Lung (tissue), 12 donors: ENCODE results near the gene PPID. TPM values are rescaled to one million over a fixed set of nuclear protein-coding genes. Genes with fewer than 3 reads are reported as not detected.
"Not testable (repeated sequence)": the region's sequence is repeated elsewhere in the genome, so short reads cannot be mapped to it uniquely, and the experiment has no call there.

ENCODE experiments used
- ATAC-seq: fragments of 200-7000 bp; cut with Tn5 transposase; one replicate; pipeline ENCODE4 v1.9.1; 2020; ENCODE audit warnings: moderate number of reproducible peaks; ENCODE audit not compliant: insufficient read depth, low FRiP score
- DNase-seq, 3 donors: peaks; one replicate each; pipeline ENCODE4 v3.0.0-alpha.2; 2013 to 2017
- H3K27ac ChIP-seq, 2 donors: one replicate each; pipeline ENCODE4 v1.5.1; 2013; ENCODE audit warnings: mild to moderate bottlenecking in 2 of 2, moderate library complexity in 2 of 2, control low read depth in 1 of 2, inconsistent platforms in 1 of 2, low read depth in 1 of 2, low read length in 1 of 2
- H3K27me3 ChIP-seq, 3 donors: one replicate each; pipeline ENCODE4 v1.5.1; 2013; ENCODE audit warnings: low read length in 2 of 3; ENCODE audit not compliant: control insufficient read depth in 3 of 3, insufficient read depth in 3 of 3
- H3K36me3 ChIP-seq, 4 donors: one replicate each; pipeline ENCODE4 v1.5.1; 2013; ENCODE audit warnings: low read length in 4 of 4, mild to moderate bottlenecking in 1 of 4, moderate library complexity in 1 of 4; ENCODE audit not compliant: control insufficient read depth in 4 of 4, insufficient read depth in 4 of 4
- H3K4me1 ChIP-seq, 5 donors: one replicate each; pipeline ENCODE4 v1.5.1; 2013; ENCODE audit warnings: low read length in 5 of 5, mild to moderate bottlenecking in 2 of 5, moderate library complexity in 1 of 5; ENCODE audit not compliant: control insufficient read depth in 5 of 5, insufficient read depth in 5 of 5
- H3K4me3 ChIP-seq: one replicate; pipeline ENCODE4 v1.5.1; 2013; ENCODE audit warnings: mild to moderate bottlenecking, control low read depth, moderate library complexity
- H3K9ac ChIP-seq, 2 donors: one replicate each; pipeline ENCODE4 v1.5.1; 2013; ENCODE audit warnings: low read length in 2 of 2, control low read depth in 1 of 2; ENCODE audit not compliant: insufficient read depth in 1 of 2
- H3K9me3 ChIP-seq, 4 donors: one replicate each; pipeline ENCODE4 v1.5.1; 2013; ENCODE audit warnings: low read length in 3 of 4, mild to moderate bottlenecking in 1 of 4, moderate library complexity in 1 of 4; ENCODE audit not compliant: control insufficient read depth in 4 of 4, insufficient read depth in 3 of 4
- WGBS, 2 donors: extraction: QIAGEN DNeasy Blood & Tissue Kit; methylation state at CpG; one replicate each; pipeline ENCODE4 v1.1.7; 2013; 5-methylcytosine and 5-hydroxymethylcytosine counted together
- polyA plus RNA-seq, 2 donors: library from polyadenylated mRNA; stranded (reverse); fragments of 200-250 nt; gene quantifications; one replicate each; pipeline ENCODE4 v1.2.1, GENCODE V29; 2013
- total RNA-seq, 2 donors: library from RNA; depleted of rRNA in 1 of 2; stranded (reverse); fragments of >200 nt in 1 of 2; gene quantifications; one replicate each; pipeline ENCODE4 v1.2.1, GENCODE V29; 2014 to 2021
- TF ChIP-seq, protein P1 (sequence below): IDR thresholded peaks from 2 replicates; pipeline ENCODE4 v1.5.1; 2012; ENCODE audit warnings: mild to moderate bottlenecking; ENCODE audit errors: control extremely low read depth, extremely low read depth
- donor health status: control.
- donor health status: control.
- donor health status: Bipolar disorder and iron deficiency.
- donor health status: healthy.
- donor health status: DM: yes; HTN: yes; CAD: no.

Gene PPID
- total and polyA plus RNA-seq, 4 donors: 14.7 to 39.0 (median 21.3) TPM

DNA sequence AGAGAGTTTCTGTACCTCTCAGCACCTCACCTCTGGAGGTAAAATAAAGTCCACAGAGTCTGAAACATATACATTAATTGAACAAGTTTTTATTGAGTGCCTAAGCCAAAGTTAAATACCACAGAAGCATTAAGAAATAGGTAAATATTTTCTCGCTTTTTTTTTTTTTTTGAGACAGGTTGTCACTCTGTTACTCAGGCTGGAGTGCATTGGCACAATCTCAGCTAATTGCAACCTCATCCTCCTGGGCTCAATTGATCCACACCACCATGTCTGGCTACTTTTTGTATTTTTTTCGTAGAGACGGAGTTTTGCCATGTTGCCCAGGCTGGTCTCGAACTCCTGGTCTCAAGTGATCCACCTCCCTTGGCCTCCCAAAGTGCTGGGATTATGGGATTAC is 35.5 kb upstream of the PPID start:
- no peaks in the 10 kb centered on the region for H3K9me3 ChIP-seq
- H3K4me3 ChIP-seq: no peak overlapping the region
- no peak for ATAC-seq
- no peak overlapping the region for H3K9ac ChIP-seq
- no peak for DNase-seq
- H3K27ac ChIP-seq: no peak overlapping the region
- H3K27me3 ChIP-seq: no peaks in the 10 kb centered on the region
- TF ChIP-seq, protein P1, sequence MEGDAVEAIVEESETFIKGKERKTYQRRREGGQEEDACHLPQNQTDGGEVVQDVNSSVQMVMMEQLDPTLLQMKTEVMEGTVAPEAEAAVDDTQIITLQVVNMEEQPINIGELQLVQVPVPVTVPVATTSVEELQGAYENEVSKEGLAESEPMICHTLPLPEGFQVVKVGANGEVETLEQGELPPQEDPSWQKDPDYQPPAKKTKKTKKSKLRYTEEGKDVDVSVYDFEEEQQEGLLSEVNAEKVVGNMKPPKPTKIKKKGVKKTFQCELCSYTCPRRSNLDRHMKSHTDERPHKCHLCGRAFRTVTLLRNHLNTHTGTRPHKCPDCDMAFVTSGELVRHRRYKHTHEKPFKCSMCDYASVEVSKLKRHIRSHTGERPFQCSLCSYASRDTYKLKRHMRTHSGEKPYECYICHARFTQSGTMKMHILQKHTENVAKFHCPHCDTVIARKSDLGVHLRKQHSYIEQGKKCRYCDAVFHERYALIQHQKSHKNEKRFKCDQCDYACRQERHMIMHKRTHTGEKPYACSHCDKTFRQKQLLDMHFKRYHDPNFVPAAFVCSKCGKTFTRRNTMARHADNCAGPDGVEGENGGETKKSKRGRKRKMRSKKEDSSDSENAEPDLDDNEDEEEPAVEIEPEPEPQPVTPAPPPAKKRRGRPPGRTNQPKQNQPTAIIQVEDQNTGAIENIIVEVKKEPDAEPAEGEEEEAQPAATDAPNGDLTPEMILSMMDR: no peak
- peaks cover 0 to 1% (median 0%) of the 10 kb centered on the region in 5 donors for H3K4me1 ChIP-seq
- H3K36me3 ChIP-seq: no peaks in the 10 kb centered on the region
- 81 to 99% methylated on average over 4 of the region's 4 CpGs for WGBS, 2 donors

DNA sequence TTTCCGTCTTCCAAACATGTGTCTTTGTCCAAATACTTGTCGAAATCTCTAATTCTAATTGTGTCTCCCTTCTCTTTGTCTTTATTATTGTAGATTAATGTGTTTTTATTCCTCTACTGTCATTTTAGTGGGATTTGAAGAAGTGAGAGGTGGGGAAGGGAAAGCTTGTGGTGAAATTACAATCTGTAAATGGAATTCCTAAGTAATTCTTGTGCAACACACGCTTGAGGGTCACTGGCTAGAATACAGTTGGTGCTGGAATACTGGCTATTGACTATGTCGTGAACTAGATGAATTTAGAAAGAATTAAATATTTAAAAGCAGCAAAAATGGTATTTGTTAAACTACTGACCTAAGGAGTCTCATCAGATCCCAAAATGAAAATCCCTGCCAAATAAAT is 34.9 kb upstream of the PPID start:
- Histone ChIP-seq H3K27ac (no peak overlapping the region), H3K9ac (no peak overlapping the region), H3K27me3 (no peaks in the 10 kb centered on the region), H3K9me3 (no peaks in the 10 kb centered on the region), H3K4me3 (no peak overlapping the region), H3K36me3 (no peaks in the 10 kb centered on the region), H3K4me1 (peaks cover 0 to 1% (median 0%) of the 10 kb centered on the region in 5 donors)
- 63 to 79% methylated on average over 4 of the region's 4 CpGs for WGBS, 2 donors
- DNase-seq: no peak
- no peak for ATAC-seq
- TF ChIP-seq, protein P1: no peak

DNA sequence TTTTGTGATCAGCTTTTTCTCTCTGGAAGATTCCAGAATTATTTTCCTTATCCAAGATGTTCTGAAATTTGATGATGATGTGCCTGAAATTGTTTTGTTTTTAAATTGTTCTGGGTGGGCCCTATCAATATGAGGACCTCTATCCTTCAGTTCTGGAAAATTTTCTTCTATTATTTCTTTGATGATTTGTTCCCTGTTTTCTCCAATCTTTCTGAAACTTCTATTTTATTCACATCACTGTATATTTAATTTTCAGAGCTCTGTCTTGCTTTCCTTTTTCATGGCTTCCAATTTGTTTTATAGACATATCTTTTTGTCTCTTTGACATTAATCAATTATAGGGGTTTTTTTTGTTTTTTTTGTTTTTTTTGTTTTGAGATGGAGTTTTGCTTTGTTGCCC is 33.4 kb upstream of the PPID start:
- no peaks in the 10 kb centered on the region for H3K9me3 ChIP-seq

DNA sequence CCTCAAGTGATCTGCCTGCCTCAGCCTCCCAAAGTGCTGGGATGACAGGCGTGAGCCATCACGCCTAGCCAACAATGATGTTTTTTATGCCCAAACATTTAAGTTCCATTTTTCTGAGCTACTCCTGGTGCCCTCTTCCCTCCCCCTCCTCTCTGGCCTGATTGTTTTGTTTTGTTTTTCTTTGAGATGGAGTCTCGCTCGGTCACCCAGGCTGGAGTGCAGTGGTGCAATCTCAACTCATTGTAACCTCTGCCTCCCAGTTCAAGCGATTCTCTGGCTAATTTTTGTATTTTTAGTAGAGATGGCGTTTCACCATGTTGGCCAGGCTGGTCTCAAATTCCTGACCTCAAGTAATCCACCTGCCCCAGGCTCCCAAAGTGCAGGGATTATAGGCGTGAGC is 32.6 kb upstream of the PPID start:
- not testable (repeated sequence) for H3K27ac ChIP-seq, H3K9ac ChIP-seq, H3K4me1 ChIP-seq, ATAC-seq, H3K27me3 ChIP-seq, H3K4me3 ChIP-seq, DNase-seq, H3K36me3 ChIP-seq, H3K9me3 ChIP-seq
- 94 to 95% methylated on average over 7 of the region's 7 CpGs for WGBS, 2 donors

More for the DNA sequence above, 33.4 kb upstream of the PPID start:
- ATAC-seq (no peak), DNase-seq (no peak)
- H3K4me1 ChIP-seq: peaks cover 0 to 1% (median 0%) of the 10 kb centered on the region in 5 donors
- no peak overlapping the region for H3K9ac ChIP-seq
- TF ChIP-seq, protein P1: no peak
- H3K27ac ChIP-seq: no peak overlapping the region
- H3K4me3 ChIP-seq: no peak overlapping the region
- no peaks in the 10 kb centered on the region for H3K27me3 ChIP-seq
- no peaks in the 10 kb centered on the region for H3K36me3 ChIP-seq
